H1 (cell line): ENCODE measurements around the gene FOXN1. TPM values are rescaled to one million over a fixed set of nuclear protein-coding genes. Genes with fewer than 3 reads are reported as not detected.

Experiments used
- CTCF ChIA-PET: fragments of 300-600 bp; sonication (Branson Sonifier 250); formaldehyde crosslinking; loops from one replicate; lab custom pipeline; 2021; ENCODE audit not compliant: partially characterized antibody; lab: Charles Lee
- POLR2A ChIA-PET: fragments of 300-600 bp; sonication (Branson Sonifier 250); formaldehyde crosslinking; loops from one replicate; lab custom pipeline; 2021; ENCODE audit warnings: inconsistent platforms; ENCODE audit not compliant: partially characterized antibody; lab: Charles Lee
- DNase-seq, 2 experiments: peaks; one replicate each; pipeline versions ENCODE4 v3.0.0 to v3.0.0-alpha.2; 2010 to 2022; ENCODE audit warnings: low spot score in 2 of 2, low read depth in 1 of 2, mixed read lengths in 1 of 2
- FAIRE-seq: peaks from 2 replicates; lab custom pipeline; 2011; peaks lifted over from hg19 to GRCh38; lab: Jason Lieb, UNC
- H2AFZ ChIP-seq: 2 replicates; pipeline ENCODE4 v1.8.1; 2012; ENCODE audit warnings: low read length, inconsistent platforms
- H2AK5ac ChIP-seq: 2 replicates; pipeline ENCODE4 v1.6.1; 2013; ENCODE audit warnings: low read depth, low read length
- H2BK120ac ChIP-seq: replicated peaks from 2 replicates; pipeline ENCODE3; 2013; ENCODE audit warnings: low read depth, low read length, inconsistent platforms
- H2BK12ac ChIP-seq: 2 replicates; pipeline ENCODE4 v1.6.1; 2013; ENCODE audit warnings: low read depth, low read length
- H2BK15ac ChIP-seq: 2 replicates; pipeline ENCODE4 v1.6.1; 2013; ENCODE audit warnings: low read length
- H2BK20ac ChIP-seq: 2 replicates; pipeline ENCODE4 v1.6.1; 2013; ENCODE audit warnings: low read length
- H2BK5ac ChIP-seq: 2 replicates; pipeline ENCODE4 v1.6.1; 2013; ENCODE audit warnings: low read depth, low read length
- H3K14ac ChIP-seq: 2 replicates; pipeline ENCODE4 v1.6.1; 2013; ENCODE audit warnings: inconsistent platforms; ENCODE audit not compliant: insufficient read length
- H3K18ac ChIP-seq: 2 replicates; pipeline ENCODE4 v1.6.1; 2013; ENCODE audit warnings: low read length; ENCODE audit errors: extremely low read depth
- H3K23ac ChIP-seq: 2 replicates; pipeline ENCODE4 v1.6.1; 2013; ENCODE audit warnings: inconsistent platforms; ENCODE audit not compliant: insufficient read length
- H3K23me2 ChIP-seq: 2 replicates; pipeline ENCODE4 v1.6.1; 2013; ENCODE audit warnings: low read depth, low read length
- H3K27ac ChIP-seq: 2 replicates; pipeline ENCODE4 v1.6.1; 2011; ENCODE audit warnings: low read depth, low read length, inconsistent platforms
- H3K27me3 ChIP-seq, 4 experiments: replicated peaks in 1 of 4; 1 replicate in 1 of 4; 2 replicates in 3 of 4; pipeline versions ENCODE4 v1.6.1 to v1.8.1; 2011 to 2013; ENCODE audit warnings: low read length in 3 of 4, mild to moderate bottlenecking in 3 of 4, inconsistent platforms in 2 of 4, mixed read lengths in 2 of 4, moderate library complexity in 1 of 4; ENCODE audit not compliant: control insufficient read depth in 3 of 4, insufficient read depth in 3 of 4; ENCODE audit errors: extremely low read depth in 1 of 4
- H3K36me3 ChIP-seq, 4 experiments: 2 replicates each; pipeline versions ENCODE4 v1.6.1 to v1.8.1; 2011 to 2013; ENCODE audit warnings: mild to moderate bottlenecking in 4 of 4, low read length in 3 of 4, moderate library complexity in 2 of 4, control low read depth in 1 of 4, inconsistent platforms in 1 of 4; ENCODE audit not compliant: insufficient read depth in 4 of 4, control insufficient read depth in 2 of 4
- H3K4ac ChIP-seq: replicated peaks from 2 replicates; pipeline ENCODE3; 2013; ENCODE audit warnings: low read length, low read depth, mixed read lengths, inconsistent platforms; ENCODE audit not compliant: insufficient read length
- H3K4me1 ChIP-seq, 4 experiments: replicated peaks in 1 of 4; 1 replicate in 1 of 4; 2 replicates in 3 of 4; pipeline versions ENCODE4 v1.6.1 to v1.8.1; 2011 to 2013; ENCODE audit warnings: low read length in 3 of 4, inconsistent platforms in 2 of 4, mixed read lengths in 1 of 4; ENCODE audit not compliant: insufficient read depth in 4 of 4, control insufficient read depth in 3 of 4
- H3K4me2 ChIP-seq, 2 experiments: 2 replicates each; pipeline versions ENCODE4 v1.6.1 to v1.8.1; 2011 to 2013; ENCODE audit warnings: low read depth in 2 of 2, low read length in 2 of 2, control low read depth in 1 of 2, inconsistent platforms in 1 of 2, mild to moderate bottlenecking in 1 of 2; ENCODE audit not compliant: insufficient read depth in 1 of 2
- H3K4me3 ChIP-seq, 4 experiments: fragments of 200-600, 300-600 bp in 1 of 4; sonication (generic), shearing (Covaris generic), sonication (Bioruptor Twin) in 1 of 4; 2 replicates each; pipeline versions ENCODE4 v1.5.1 to v1.8.1; 2011 to 2016; ENCODE audit warnings: low read length in 4 of 4, low read depth in 3 of 4, control low read depth in 2 of 4, inconsistent platforms in 2 of 4, mild to moderate bottlenecking in 2 of 4, mixed read lengths in 1 of 4, moderate library complexity in 1 of 4; ENCODE audit not compliant: insufficient read depth in 2 of 4; ENCODE audit errors: extremely low read depth in 1 of 4
- H3K56ac ChIP-seq: replicated peaks from 2 replicates; pipeline ENCODE3; 2013; ENCODE audit warnings: low read depth, mild to moderate bottlenecking, mixed read lengths, low read length, inconsistent platforms; ENCODE audit not compliant: insufficient read length
- H3K79me1 ChIP-seq: 2 replicates; pipeline ENCODE4 v1.6.1; 2013; ENCODE audit warnings: low read depth, low read length, control low read depth
- H3K79me2 ChIP-seq, 2 experiments: 2 replicates each; pipeline versions ENCODE4 v1.6.1 to v1.8.1; 2012 to 2013; ENCODE audit warnings: low read length in 2 of 2, mild to moderate bottlenecking in 2 of 2, inconsistent platforms in 1 of 2; ENCODE audit not compliant: insufficient read depth in 2 of 2, control insufficient read depth in 1 of 2
- H3K9ac ChIP-seq, 4 experiments: replicated peaks in 1 of 4; 1 replicate in 1 of 4; 2 replicates in 3 of 4; pipeline versions ENCODE4 v1.6.1 to v1.8.1; 2011 to 2013; ENCODE audit warnings: low read depth in 3 of 4, low read length in 3 of 4, control low read depth in 2 of 4, mild to moderate bottlenecking in 2 of 4, moderate library complexity in 2 of 4, inconsistent platforms in 1 of 4; ENCODE audit errors: extremely low read depth in 1 of 4
- H3K9me3 ChIP-seq, 2 experiments: 2 replicates each; pipeline versions ENCODE4 v1.6.1 to v1.8.1; 2012 to 2013; ENCODE audit warnings: mild to moderate bottlenecking in 2 of 2, moderate library complexity in 2 of 2, control low read depth in 1 of 2, inconsistent platforms in 1 of 2, low read depth in 1 of 2, low read length in 1 of 2, mixed read lengths in 1 of 2; ENCODE audit not compliant: insufficient read depth in 2 of 2
- H4K20me1 ChIP-seq, 2 experiments: replicated peaks in 1 of 2; 2 replicates each; pipeline versions ENCODE3 to v1.8.1; 2011 to 2013; ENCODE audit warnings: inconsistent platforms in 2 of 2, low read length in 2 of 2, mild to moderate bottlenecking in 1 of 2; ENCODE audit not compliant: insufficient read depth in 2 of 2, control insufficient read depth in 1 of 2
- H4K5ac ChIP-seq: 2 replicates; pipeline ENCODE4 v1.6.1; 2013; ENCODE audit warnings: low read length, low read depth, mixed read lengths, inconsistent platforms; ENCODE audit not compliant: insufficient read length
- H4K8ac ChIP-seq: 2 replicates; pipeline ENCODE4 v1.8.0; 2013; ENCODE audit warnings: mild to moderate bottlenecking, moderate library complexity, low read length, inconsistent platforms; ENCODE audit not compliant: insufficient read depth; ENCODE audit errors: extremely low read depth
- H4K91ac ChIP-seq: replicated peaks from 2 replicates; pipeline ENCODE3; 2013; ENCODE audit warnings: low read length, mixed read lengths, inconsistent platforms; ENCODE audit not compliant: insufficient read length
- ASH2L ChIP-seq: fragments of 200-600, 300-600 bp; sonication (generic); IDR thresholded peaks from one replicate; pipeline ENCODE4 v1.7.1; 2017; ENCODE audit warnings: low read length
- CBX5 ChIP-seq: fragments of 300-800, 300-1000 bp; sonication (generic); IDR thresholded peaks from 2 replicates; pipeline ENCODE4 v1.7.1; 2016; ENCODE audit warnings: antibody characterized with exemption, low read length, low read depth
- CREB1 ChIP-seq: IDR thresholded peaks from 2 replicates; pipeline ENCODE4 v1.6.1; 2012; ENCODE audit warnings: inconsistent platforms
- GABPA ChIP-seq: IDR thresholded peaks from 2 replicates; pipeline ENCODE4 v1.6.1; 2011; ENCODE audit warnings: mild to moderate bottlenecking, low read length, moderate library complexity, borderline replicate concordance; ENCODE audit not compliant: insufficient read depth
- HDAC2 ChIP-seq, 2 experiments: fragments of 300-600 bp in 1 of 2; sonication (generic) in 1 of 2; IDR thresholded peaks; 2 replicates each; pipeline ENCODE4 v1.6.1; 2011 to 2012; ENCODE audit warnings: low read depth in 2 of 2, low read length in 2 of 2, mild to moderate bottlenecking in 2 of 2, moderate library complexity in 2 of 2, borderline replicate concordance in 1 of 2, inconsistent platforms in 1 of 2
- JUN ChIP-seq: IDR thresholded peaks from 2 replicates; pipeline ENCODE4 v1.6.1; 2011; ENCODE audit warnings: low read depth, mild to moderate bottlenecking, improper control_type of control experiment, low read length
- KDM5A ChIP-seq: fragments of 200-600 bp; IDR thresholded peaks from 2 replicates; pipeline ENCODE4 v1.7.1; 2012; ENCODE audit warnings: mild to moderate bottlenecking, low read length, inconsistent platforms, mixed read lengths
- MAFK ChIP-seq: IDR thresholded peaks from 2 replicates; pipeline ENCODE4 v1.6.1; 2012; ENCODE audit warnings: low read depth, mild to moderate bottlenecking, improper control_type of control experiment, low read length
- NRF1 ChIP-seq: IDR thresholded peaks from 2 replicates; pipeline ENCODE4 v1.6.1; 2011; ENCODE audit warnings: mild to moderate bottlenecking, low read depth, low read length, improper control_type of control experiment
- RBBP5 ChIP-seq: IDR thresholded peaks from 2 replicates; pipeline ENCODE4 v1.7.1; 2012; ENCODE audit warnings: low read depth, mild to moderate bottlenecking, inconsistent platforms, low read length, moderate library complexity, borderline replicate concordance
- RNF2 ChIP-seq: fragments of 200-900, 300-1000 bp; sonication (generic); IDR thresholded peaks from 2 replicates; pipeline ENCODE4 v1.7.1; 2016; ENCODE audit warnings: borderline replicate concordance, low read depth, mild to moderate bottlenecking, antibody characterized with exemption, low read length; ENCODE audit not compliant: poor library complexity, severe bottlenecking; ENCODE audit errors: missing control alignments
- SP2 ChIP-seq: IDR thresholded peaks from 2 replicates; pipeline ENCODE4 v1.6.1; 2012; ENCODE audit warnings: mild to moderate bottlenecking, low read length, inconsistent platforms
- SUZ12 ChIP-seq: fragments of 200-600 bp; sonication (generic); IDR thresholded peaks from 2 replicates; pipeline ENCODE4 v1.6.1; 2012; ENCODE audit warnings: mild to moderate bottlenecking, inconsistent platforms, low read length, moderate library complexity, mixed read lengths
- TAF1 ChIP-seq: IDR thresholded peaks from 2 replicates; pipeline ENCODE4 v1.6.1; 2011; ENCODE audit warnings: mild to moderate bottlenecking, low read depth, low read length
- TEAD4 ChIP-seq: IDR thresholded peaks from 2 replicates; pipeline ENCODE4 v1.6.1; 2012; ENCODE audit warnings: low read depth, low read length, inconsistent platforms, mixed read lengths
- WGBS, 2 experiments: shearing (Covaris generic) in 1 of 2; methylation state at CpG; one replicate each; pipeline versions ENCODE4 v1.1.6 to v1.1.7; 2013 to 2015; ENCODE audit warnings: low lambda C conversion rate in 2 of 2, mixed read lengths in 2 of 2, inconsistent platforms in 1 of 2, low coverage in 1 of 2, missing lambda C conversion rate in 1 of 2; ENCODE audit not compliant: insufficient replicate concordance in 2 of 2, insufficient coverage in 1 of 2, insufficient read length in 1 of 2; ENCODE audit errors: extremely low coverage in 1 of 2, missing lambda C conversion rate in 1 of 2; 5-methylcytosine and 5-hydroxymethylcytosine counted together
- polyA plus RNA-seq, 7 experiments: library from polyadenylated mRNA; depleted of rRNA in 3 of 7; stranded (reverse) in 5 of 7; unstranded in 2 of 7; fragments of >200 nt in 5 of 7; fragments of 200-250 nt in 2 of 7; gene quantifications; 1 replicate in 5 of 7; 2 replicates in 1 of 7; 4 replicates in 1 of 7; pipeline versions ENCODE4 v1.2.1 to v1.2.3, GENCODE V29; 2011 to 2013; ENCODE audit warnings: missing spikeins in 2 of 7, mixed read lengths in 2 of 7
- total RNA-seq: library from RNA; stranded (reverse); fragmentation: NEBNext Ultra II Directional; extraction: Animal tissue kit (Norgen Biotek cat#: 25700); gene quantifications from 2 replicates; pipeline ENCODE4 v1.2.1, GENCODE V29; 2021

The FOXN1 gene
- total and polyA plus RNA-seq, 2 of the 8 experiments (the other 6 are each of a cell fraction or from before 2014, with no cell fraction given), result not detected

DNA sequence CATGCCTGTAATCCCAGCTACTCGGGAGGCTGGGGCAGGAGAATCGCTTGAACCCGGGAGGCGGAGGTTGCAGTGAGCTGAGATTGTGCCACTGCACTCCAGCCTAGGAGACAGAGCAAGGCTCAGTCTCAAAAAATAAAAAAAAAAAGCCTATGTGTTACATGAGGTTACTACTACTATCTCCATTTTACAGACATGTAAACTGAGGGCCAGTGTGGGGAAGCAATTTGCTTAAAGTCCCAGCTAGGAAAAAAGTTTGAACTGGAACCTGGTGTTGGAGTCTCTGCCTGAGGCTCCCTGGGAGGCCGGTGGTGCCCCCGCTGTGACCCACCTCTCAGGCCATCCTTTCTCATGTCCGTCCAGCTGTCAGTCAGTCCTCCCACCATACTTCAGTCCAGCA is 28.2 kb upstream of the FOXN1 start:
- peaks cover 0 to 3% (median under 1%) of the 10 kb centered on the region in 4 experiments; a peak in 1 of 7 replicates for H3K27me3 ChIP-seq
- no peak overlapping the region for H3K4me2 ChIP-seq
- peaks cover 0 to 12% (median 6%) of the 10 kb centered on the region in 4 experiments; a peak in 6 of 7 replicates for H3K4me1 ChIP-seq
- no peaks in the 10 kb centered on the region for H3K23me2 ChIP-seq
- H3K23ac ChIP-seq, result no peak overlapping the region
- H4K91ac ChIP-seq, result no peak overlapping the region
- H2BK5ac ChIP-seq, result no peak overlapping the region
- H3K9me3 ChIP-seq, result no peaks in the 10 kb centered on the region
- H3K14ac ChIP-seq, result no peak overlapping the region
- H2BK12ac ChIP-seq, result no peak overlapping the region
- H2BK120ac ChIP-seq, result no peak overlapping the region
- H2BK15ac ChIP-seq, result no peak overlapping the region
- no peak for FAIRE-seq
- WGBS, 2 experiments, result 81% methylated on average over 7 of the region's 7 CpGs; no CpG with 5 or more reads in 1 of the 2 experiments
- CTCF ChIA-PET, result interaction anchor here (0.7 to 1.2 kb wide), 4 partner anchors 12 to 60 kb away, joined by 3 to 5 read pairs (median 4); no protein-coding TSS in a partner anchor
- H3K4me3 ChIP-seq, result no peak overlapping the region
- no peak for DNase-seq
- no peak overlapping the region for H2AFZ ChIP-seq
- POLR2A ChIA-PET, result no interaction called here
- H3K27ac ChIP-seq, result no peak overlapping the region
- no peak overlapping the region for H4K5ac ChIP-seq
- H3K36me3 ChIP-seq, result no peaks in the 10 kb centered on the region
- no peaks in the 10 kb centered on the region for H3K79me1 ChIP-seq
- no peak overlapping the region for H2BK20ac ChIP-seq
- no peak overlapping the region for H3K56ac ChIP-seq
- no peak overlapping the region for H3K4ac ChIP-seq
- no peaks in the 10 kb centered on the region for H3K79me2 ChIP-seq
- no peak overlapping the region for H3K18ac ChIP-seq
- no peak overlapping the region for H3K9ac ChIP-seq
- no peak overlapping the region for H2AK5ac ChIP-seq
- no peak overlapping the region for H4K8ac ChIP-seq
- no peaks in the 10 kb centered on the region for H4K20me1 ChIP-seq
- TF ChIP-seq CBX5, result no peak
- TF ChIP-seq JUN, result no peak
- TF ChIP-seq ASH2L, result no peak
- no peak for TF ChIP-seq CREB1
- no peak for TF ChIP-seq SP2
- TF ChIP-seq NRF1, result no peak
- no peak for TF ChIP-seq MAFK
- no peak for TF ChIP-seq RBBP5
- TF ChIP-seq TEAD4, result no peak
- TF ChIP-seq GABPA, result no peak
- TF ChIP-seq RNF2, result no peak
- no peak for TF ChIP-seq TAF1
- TF ChIP-seq SUZ12, result no peak
- TF ChIP-seq KDM5A, result no peak
- no peak for TF ChIP-seq HDAC2 (IDR thresholded peaks at IDR 0.05; ENCODE audit: borderline replicate concordance in 1 of 2, low read depth in 2 of 2, low read length in 2 of 2)
